WTC11 (cell line): ENCODE data around the gene TUB. TPM values are rescaled to one million over a fixed set of nuclear protein-coding genes. Genes with fewer than 3 reads are reported as not detected.

Experiments
- ATAC-seq: fragments of 200-7000 bp; cut with Tn5 transposase; 2 replicates; pipeline ENCODE4 v1.10.0; 2021; ENCODE audit warnings: mild to moderate bottlenecking, moderate library complexity
- CTCF ChIA-PET: fragments of 300-600 bp; sonication (Branson Sonifier 250); formaldehyde crosslinking; loops from one replicate; lab custom pipeline; 2021; ENCODE audit warnings: antibody characterized with exemption; lab: Charles Lee
- POLR2A ChIA-PET: fragments of 350-600 bp; sonication (Branson Sonifier 250); formaldehyde crosslinking; loops from one replicate; lab custom pipeline; 2021; ENCODE audit warnings: antibody characterized with exemption; lab: Charles Lee
- DNase-seq: peaks from one replicate; pipeline ENCODE4 v3.0.0; 2021; ENCODE audit warnings: low spot score
- H3K27ac Mint-ChIP-seq: 2 replicates; pipeline ENCODE4 v1.8.0; 2021; ENCODE audit warnings: mixed read lengths
- H3K27me3 Mint-ChIP-seq: 2 replicates; pipeline ENCODE4 v1.8.0; 2021; ENCODE audit warnings: low read depth, mild to moderate bottlenecking, moderate library complexity, mixed read lengths
- H3K36me3 Mint-ChIP-seq: 2 replicates; pipeline ENCODE4 v1.8.0; 2021; ENCODE audit warnings: mixed read lengths
- H3K4me1 Mint-ChIP-seq: 2 replicates; pipeline ENCODE4 v1.8.0; 2022; ENCODE audit warnings: mixed read lengths
- H3K4me3 Mint-ChIP-seq: 2 replicates; pipeline ENCODE4 v1.8.0; 2021; ENCODE audit warnings: mild to moderate bottlenecking, moderate library complexity, mixed read lengths
- H3K9me3 Mint-ChIP-seq: 2 replicates; pipeline ENCODE4 v1.8.0; 2021; ENCODE audit warnings: mixed read lengths
- ATF1 ChIP-seq: sonication (generic); formaldehyde crosslinking; IDR thresholded peaks from 2 replicates; pipeline ENCODE4 v1.8.1; 2023; ENCODE audit warnings: mild to moderate bottlenecking, moderate library complexity, missing genetic modification reagents
- CTCF ChIP-seq: fragments of 200-600 bp; IDR thresholded peaks from 2 replicates; pipeline ENCODE4 v1.8.0; 2022; ENCODE audit warnings: antibody characterized with exemption
- ELF4 ChIP-seq: sonication (generic); formaldehyde crosslinking; IDR thresholded peaks from 2 replicates; pipeline ENCODE4 v1.8.1; 2022; ENCODE audit warnings: low read depth, mild to moderate bottlenecking, moderate library complexity, missing genetic modification reagents
- MAX ChIP-seq: sonication (generic); formaldehyde crosslinking; IDR thresholded peaks from 2 replicates; pipeline ENCODE4 v1.8.0; 2022; ENCODE audit warnings: mild to moderate bottlenecking, missing genetic modification reagents
- TEAD4 ChIP-seq: sonication (generic); formaldehyde crosslinking; IDR thresholded peaks from 2 replicates; pipeline ENCODE4 v1.8.0; 2022; ENCODE audit warnings: mild to moderate bottlenecking, missing genetic modification reagents
- ZBTB43 ChIP-seq: sonication (generic); formaldehyde crosslinking; IDR thresholded peaks from 2 replicates; pipeline ENCODE4 v1.8.1; 2023; ENCODE audit warnings: mild to moderate bottlenecking, missing genetic modification reagents
- ZNF232 ChIP-seq: sonication (generic); formaldehyde crosslinking; IDR thresholded peaks from 2 replicates; pipeline ENCODE4 v1.8.0; 2022; ENCODE audit warnings: mild to moderate bottlenecking, missing genetic modification reagents
- ZNF281 ChIP-seq: sonication (generic); formaldehyde crosslinking; IDR thresholded peaks from 2 replicates; pipeline ENCODE4 v1.8.0; 2023; ENCODE audit warnings: mild to moderate bottlenecking, missing genetic modification reagents
- ZNF396 ChIP-seq: fragments of 250-450 bp; sonication (Bioruptor Pico); IDR thresholded peaks from 2 replicates; pipeline ENCODE4 v1.8.0; 2021; ENCODE audit warnings: mild to moderate bottlenecking, moderate library complexity, borderline replicate concordance
- ZNF532 ChIP-seq: fragments of 250-450 bp; sonication (Bioruptor Pico); IDR thresholded peaks from 2 replicates; pipeline ENCODE4 v1.9.0; 2021; ENCODE audit warnings: mild to moderate bottlenecking, borderline replicate concordance
- ZNF671 ChIP-seq: fragments of 250-450 bp; sonication (Bioruptor Pico); IDR thresholded peaks from 2 replicates; pipeline ENCODE4 v1.8.0; 2021; ENCODE audit warnings: mild to moderate bottlenecking
- total RNA-seq: library from RNA; stranded (reverse); gene quantifications from 3 replicates; pipeline ENCODE4 v1.2.3, GENCODE V29; 2021
- TF ChIP-seq, protein P1 (sequence below): sonication (generic); formaldehyde crosslinking; IDR thresholded peaks from 2 replicates; pipeline ENCODE4 v1.8.1; 2023; ENCODE audit warnings: mild to moderate bottlenecking, missing genetic modification reagents, borderline replicate concordance
- TF ChIP-seq, protein P2 (sequence below): fragments of 250-450 bp; sonication (Bioruptor Pico); conservative IDR thresholded peaks from 2 replicates; pipeline ENCODE4 v1.9.0; 2021; ENCODE audit warnings: mild to moderate bottlenecking
- TF ChIP-seq, protein P3 (sequence below): fragments of 250-450 bp; sonication (Bioruptor Pico); IDR thresholded peaks from 2 replicates; pipeline ENCODE4 v1.8.0; 2021; ENCODE audit warnings: mild to moderate bottlenecking

Gene TUB
- total RNA-seq, 1 experiment from 2014 or later, result 32.1 TPM

GRCh38 chr11:8089791-8090510 lies 8.9 kb downstream of the TUB start:
- ChIA-PET CTCF (interaction anchor here (0.6 to 10.3 kb wide), 37 partner anchors 10 to 215 kb away, joined by 3 to 278 read pairs (median 5); partner anchors contain the start of genes EIF3F, RIC3 and TUB), POLR2A (interaction anchor here (1.0 to 1.3 kb wide), 4 partner anchors 8 to 103 kb away, joined by 3 to 5 read pairs (median 4); partner anchors contain the start of gene EIF3F)
- ATAC-seq (no peak; the same call in 1 of the 2 replicates), DNase-seq (no peak)
- Mint-ChIP-seq H3K4me1 (peaks cover 27% of the 10 kb centered on the region), H3K36me3 (peaks cover 21% of the 10 kb centered on the region), H3K27me3 (no peaks in the 10 kb centered on the region), H3K4me3 (no peak overlapping the region), H3K27ac (no peak overlapping the region), H3K9me3 (no peaks in the 10 kb centered on the region)
- TF ChIP-seq, protein P1, sequence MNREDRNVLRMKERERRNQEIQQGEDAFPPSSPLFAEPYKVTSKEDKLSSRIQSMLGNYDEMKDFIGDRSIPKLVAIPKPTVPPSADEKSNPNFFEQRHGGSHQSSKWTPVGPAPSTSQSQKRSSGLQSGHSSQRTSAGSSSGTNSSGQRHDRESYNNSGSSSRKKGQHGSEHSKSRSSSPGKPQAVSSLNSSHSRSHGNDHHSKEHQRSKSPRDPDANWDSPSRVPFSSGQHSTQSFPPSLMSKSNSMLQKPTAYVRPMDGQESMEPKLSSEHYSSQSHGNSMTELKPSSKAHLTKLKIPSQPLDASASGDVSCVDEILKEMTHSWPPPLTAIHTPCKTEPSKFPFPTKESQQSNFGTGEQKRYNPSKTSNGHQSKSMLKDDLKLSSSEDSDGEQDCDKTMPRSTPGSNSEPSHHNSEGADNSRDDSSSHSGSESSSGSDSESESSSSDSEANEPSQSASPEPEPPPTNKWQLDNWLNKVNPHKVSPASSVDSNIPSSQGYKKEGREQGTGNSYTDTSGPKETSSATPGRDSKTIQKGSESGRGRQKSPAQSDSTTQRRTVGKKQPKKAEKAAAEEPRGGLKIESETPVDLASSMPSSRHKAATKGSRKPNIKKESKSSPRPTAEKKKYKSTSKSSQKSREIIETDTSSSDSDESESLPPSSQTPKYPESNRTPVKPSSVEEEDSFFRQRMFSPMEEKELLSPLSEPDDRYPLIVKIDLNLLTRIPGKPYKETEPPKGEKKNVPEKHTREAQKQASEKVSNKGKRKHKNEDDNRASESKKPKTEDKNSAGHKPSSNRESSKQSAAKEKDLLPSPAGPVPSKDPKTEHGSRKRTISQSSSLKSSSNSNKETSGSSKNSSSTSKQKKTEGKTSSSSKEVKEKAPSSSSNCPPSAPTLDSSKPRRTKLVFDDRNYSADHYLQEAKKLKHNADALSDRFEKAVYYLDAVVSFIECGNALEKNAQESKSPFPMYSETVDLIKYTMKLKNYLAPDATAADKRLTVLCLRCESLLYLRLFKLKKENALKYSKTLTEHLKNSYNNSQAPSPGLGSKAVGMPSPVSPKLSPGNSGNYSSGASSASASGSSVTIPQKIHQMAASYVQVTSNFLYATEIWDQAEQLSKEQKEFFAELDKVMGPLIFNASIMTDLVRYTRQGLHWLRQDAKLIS (CRISPR knock-in tag), result no peak
- TF ChIP-seq ATF1 (CRISPR knock-in tag), result no peak
- TF ChIP-seq ZNF671 (CRISPR knock-in tag), result no peak
- TF ChIP-seq, protein P2, sequence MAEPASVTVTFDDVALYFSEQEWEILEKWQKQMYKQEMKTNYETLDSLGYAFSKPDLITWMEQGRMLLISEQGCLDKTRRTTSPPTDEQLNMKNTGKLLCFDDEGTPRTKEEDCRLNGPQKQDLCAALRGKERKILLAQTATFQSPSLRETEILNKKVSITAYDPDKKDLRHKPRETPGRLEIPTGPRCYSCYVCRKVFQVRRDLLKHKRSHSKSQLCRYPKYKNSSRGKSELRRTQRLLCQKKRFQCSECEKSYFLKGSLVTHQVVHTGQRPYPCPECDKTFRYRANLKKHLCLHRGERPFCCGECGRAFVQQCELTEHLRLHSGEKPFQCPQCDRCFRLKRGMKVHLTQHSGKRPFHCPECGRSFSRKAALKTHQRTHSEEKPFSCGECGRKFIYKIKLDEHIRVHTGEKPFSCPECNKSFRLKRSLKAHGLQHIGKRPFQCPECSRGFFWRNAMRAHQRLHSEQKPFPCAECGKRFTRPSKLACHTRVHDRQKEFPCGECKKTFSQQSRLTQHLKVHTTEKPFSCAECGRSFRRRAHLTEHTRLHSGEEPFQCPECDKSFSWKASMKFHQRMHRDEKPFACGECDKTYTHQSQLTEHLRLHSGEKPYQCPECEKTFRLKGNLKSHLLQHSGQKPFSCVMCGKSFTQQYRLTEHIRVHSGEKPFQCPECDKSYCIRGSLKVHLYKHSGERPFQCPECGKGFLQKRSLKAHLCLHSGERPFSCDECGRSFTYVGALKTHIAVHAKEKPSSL (CRISPR knock-in tag), result no peak
- TF ChIP-seq, protein P3, sequence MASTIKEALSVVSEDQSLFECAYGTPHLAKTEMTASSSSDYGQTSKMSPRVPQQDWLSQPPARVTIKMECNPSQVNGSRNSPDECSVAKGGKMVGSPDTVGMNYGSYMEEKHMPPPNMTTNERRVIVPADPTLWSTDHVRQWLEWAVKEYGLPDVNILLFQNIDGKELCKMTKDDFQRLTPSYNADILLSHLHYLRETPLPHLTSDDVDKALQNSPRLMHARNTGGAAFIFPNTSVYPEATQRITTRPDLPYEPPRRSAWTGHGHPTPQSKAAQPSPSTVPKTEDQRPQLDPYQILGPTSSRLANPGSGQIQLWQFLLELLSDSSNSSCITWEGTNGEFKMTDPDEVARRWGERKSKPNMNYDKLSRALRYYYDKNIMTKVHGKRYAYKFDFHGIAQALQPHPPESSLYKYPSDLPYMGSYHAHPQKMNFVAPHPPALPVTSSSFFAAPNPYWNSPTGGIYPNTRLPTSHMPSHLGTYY (CRISPR knock-in tag), result no peak
- no peak for TF ChIP-seq MAX (CRISPR knock-in tag)
- no peak for TF ChIP-seq TEAD4 (CRISPR knock-in tag)
- no peak for TF ChIP-seq ZNF281
- TF ChIP-seq ZBTB43 (CRISPR knock-in tag), result no peak
- TF ChIP-seq, all 79 proteins: peak for 0

- no peaks in the 10 kb centered on the region for H3K9me3 Mint-ChIP-seq
- POLR2A ChIA-PET, result interaction anchor here (0.5 to 1.3 kb wide), 4 partner anchors 9 to 190 kb away, joined by 3 to 5 read pairs (median 4); partner anchors contain the start of gene EIF3F
- no peak overlapping the region for H3K4me3 Mint-ChIP-seq
- ATAC-seq (peak; percentile 62), DNase-seq (peak; percentile 85)
- peaks cover 22% of the 10 kb centered on the region for H3K36me3 Mint-ChIP-seq
- H3K27ac Mint-ChIP-seq, result peak overlapping the region; percentile 8; the same call in 1 of the 2 replicates
- CTCF ChIA-PET, result interaction anchor here (0.6 to 10.3 kb wide), 34 partner anchors 10 to 216 kb away, joined by 3 to 278 read pairs (median 6); partner anchors contain the start of genes EIF3F, RIC3 and TUB
- H3K4me1 Mint-ChIP-seq, result peaks cover 19% of the 10 kb centered on the region
- no peaks in the 10 kb centered on the region for H3K27me3 Mint-ChIP-seq
- no peak for TF ChIP-seq ZNF232
- no peak for TF ChIP-seq ZNF396 (CRISPR knock-in tag)
- peak; percentile 76 for TF ChIP-seq CTCF
- TF ChIP-seq ELF4 (CRISPR knock-in tag), result no peak
- TF ChIP-seq ZNF532, result no peak
These were observed 9.7 kb downstream of the TUB start for GRCh38 chr11:8090756-8091155.
